ENCODE measurements around the gene CD226.

CD226 gene

DNA sequence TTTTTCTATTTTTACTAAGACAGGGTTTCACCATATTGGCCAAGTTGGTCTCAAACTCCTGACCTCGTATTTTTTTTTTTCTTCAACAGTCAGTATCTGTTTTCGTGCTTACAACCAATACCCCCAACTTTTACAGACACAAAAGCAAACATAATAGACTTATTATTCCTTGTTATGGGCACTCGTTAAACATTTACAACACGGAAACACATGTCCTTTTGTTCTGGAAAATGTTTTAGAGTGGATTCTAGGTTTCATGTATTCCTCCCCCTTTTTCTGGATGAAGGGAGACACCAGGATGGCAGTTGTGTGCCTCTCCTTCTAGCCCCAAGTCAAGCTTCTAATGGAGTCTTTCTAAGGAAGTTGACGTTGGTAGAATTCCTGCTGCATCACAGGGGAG, 88.8 kb downstream of the CD226 start:
- H3K4me3 ChIP-seq (ENCODE audit: low read length), result no peak overlapping the region
- TF ChIP-seq, protein P1, sequence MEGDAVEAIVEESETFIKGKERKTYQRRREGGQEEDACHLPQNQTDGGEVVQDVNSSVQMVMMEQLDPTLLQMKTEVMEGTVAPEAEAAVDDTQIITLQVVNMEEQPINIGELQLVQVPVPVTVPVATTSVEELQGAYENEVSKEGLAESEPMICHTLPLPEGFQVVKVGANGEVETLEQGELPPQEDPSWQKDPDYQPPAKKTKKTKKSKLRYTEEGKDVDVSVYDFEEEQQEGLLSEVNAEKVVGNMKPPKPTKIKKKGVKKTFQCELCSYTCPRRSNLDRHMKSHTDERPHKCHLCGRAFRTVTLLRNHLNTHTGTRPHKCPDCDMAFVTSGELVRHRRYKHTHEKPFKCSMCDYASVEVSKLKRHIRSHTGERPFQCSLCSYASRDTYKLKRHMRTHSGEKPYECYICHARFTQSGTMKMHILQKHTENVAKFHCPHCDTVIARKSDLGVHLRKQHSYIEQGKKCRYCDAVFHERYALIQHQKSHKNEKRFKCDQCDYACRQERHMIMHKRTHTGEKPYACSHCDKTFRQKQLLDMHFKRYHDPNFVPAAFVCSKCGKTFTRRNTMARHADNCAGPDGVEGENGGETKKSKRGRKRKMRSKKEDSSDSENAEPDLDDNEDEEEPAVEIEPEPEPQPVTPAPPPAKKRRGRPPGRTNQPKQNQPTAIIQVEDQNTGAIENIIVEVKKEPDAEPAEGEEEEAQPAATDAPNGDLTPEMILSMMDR (IDR thresholded peaks at IDR 0.05; ENCODE audit: insufficient read depth, low read depth, low read length, missing control alignments), result no peak
- DNase-seq (ENCODE audit: low read depth), result no peak

DNA sequence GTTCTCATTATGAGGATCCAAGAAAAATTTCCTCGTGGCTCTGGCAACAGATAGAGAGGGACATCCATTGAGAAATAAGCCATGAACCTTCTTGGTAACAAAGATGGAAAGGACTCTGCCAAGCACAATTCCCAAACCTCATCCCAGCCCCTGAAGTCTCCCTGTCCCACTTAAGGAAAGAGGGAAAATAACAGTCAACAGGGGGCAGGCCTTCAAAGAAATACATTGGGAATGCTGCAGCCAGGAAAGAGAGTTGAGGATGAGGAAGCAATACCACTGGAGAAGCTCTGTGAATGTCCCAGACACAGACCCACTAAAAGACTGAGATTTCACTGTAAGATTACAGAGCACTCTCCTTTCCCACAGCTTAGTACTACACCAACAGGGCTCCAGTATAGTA, 93.2 kb downstream of the CD226 start:
- TF ChIP-seq, protein P1 (IDR thresholded peaks at IDR 0.05; ENCODE audit: insufficient read depth, low read depth, low read length, missing control alignments), result no peak
- DNase-seq (ENCODE audit: low read depth), result no peak

DNA sequence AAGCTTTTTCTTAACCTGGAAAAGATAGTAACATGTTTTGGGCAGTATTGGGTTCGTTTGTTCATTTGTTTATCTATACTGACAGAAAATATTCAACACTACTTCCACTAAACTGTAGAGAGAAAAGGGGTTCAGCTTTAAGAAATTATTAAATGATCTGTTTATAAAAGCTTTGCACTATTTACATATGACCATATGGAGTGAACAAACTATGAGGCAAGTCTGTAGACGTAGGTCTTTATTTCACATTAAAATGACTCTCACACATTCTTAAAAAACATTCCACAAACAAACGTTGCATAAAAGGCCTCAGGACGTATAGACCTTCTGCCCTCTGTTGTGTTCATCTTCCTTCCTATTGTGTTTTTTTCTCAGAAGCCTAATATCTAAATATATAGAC, 94.6 kb downstream of the CD226 start:
- TF ChIP-seq, protein P1 (IDR thresholded peaks at IDR 0.05; ENCODE audit: insufficient read depth, low read depth, low read length, missing control alignments), result no peak
- no peak for DNase-seq (ENCODE audit: low read depth)
- no peak overlapping the region for H3K4me3 ChIP-seq (ENCODE audit: low read length)

More for the DNA sequence above, 93.2 kb downstream of the CD226 start:
- H3K4me3 ChIP-seq (ENCODE audit: low read length), result no peak overlapping the region

DNA sequence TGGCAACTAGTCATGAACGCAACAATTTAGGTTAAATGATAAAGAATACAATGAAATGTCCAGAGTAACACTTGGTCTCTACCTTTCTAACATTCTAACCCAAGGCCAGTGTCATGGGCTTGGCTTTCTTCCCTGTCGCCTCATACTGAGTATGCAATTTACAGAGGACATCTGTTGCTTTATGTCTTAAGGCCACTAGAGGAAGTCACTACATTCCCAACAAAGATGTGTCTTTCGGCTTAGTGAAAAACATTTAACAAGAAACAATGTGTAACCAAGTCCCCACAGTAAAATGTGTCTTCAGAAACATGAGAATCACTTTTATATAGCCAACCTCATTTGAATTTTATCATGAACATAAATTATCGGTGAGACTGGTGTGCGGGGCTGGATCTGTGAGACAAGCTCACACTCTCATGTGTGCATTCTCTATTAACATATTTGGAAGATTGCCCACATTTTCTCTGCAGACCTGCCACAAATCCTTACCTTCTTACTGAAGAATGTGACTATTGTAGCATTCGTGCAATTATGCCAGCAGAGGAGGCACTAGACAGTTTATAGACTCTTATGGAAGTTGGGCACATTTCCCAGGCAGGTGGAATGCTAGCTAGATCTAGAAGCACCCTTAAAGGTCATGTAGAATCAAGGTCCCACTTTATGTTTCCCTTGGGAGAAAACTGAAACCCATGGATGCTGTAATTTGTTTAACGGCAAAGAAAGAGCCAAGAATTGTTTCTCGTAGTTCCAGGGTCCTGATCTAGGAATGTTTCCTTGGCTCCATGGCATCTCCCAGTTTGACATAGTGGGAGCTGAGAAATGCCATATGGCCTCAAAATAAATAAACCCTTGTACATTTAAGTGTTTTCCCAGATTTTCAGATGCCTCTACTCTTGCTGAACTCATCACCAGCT, 101.8 kb downstream of the CD226 start:
- TF ChIP-seq, protein P1 (IDR thresholded peaks at IDR 0.05; ENCODE audit: insufficient read depth, low read depth, low read length, missing control alignments), result no peak
- DNase-seq (ENCODE audit: low read depth), result no peak
- no peak overlapping the region for H3K4me3 ChIP-seq (ENCODE audit: low read length)

DNA sequence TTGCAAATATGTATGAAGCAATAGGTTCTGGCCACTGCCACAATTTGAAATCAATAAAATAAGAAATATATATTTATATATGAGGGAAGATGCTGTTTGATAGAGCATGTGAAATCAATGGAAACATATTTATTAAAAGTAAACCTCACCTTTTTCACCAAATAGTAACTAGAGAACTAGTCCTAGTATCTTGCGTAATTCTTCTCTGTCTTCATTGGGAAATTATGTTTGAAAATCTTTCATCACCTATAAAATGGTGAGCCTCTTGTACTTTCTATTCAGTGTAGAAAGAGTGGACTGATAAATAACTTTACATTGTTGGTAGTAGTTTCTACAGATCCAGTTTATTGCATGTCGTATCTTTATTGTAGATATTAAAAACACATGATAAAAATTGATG, 103.0 kb downstream of the CD226 start:
- no peak overlapping the region for H3K4me3 ChIP-seq (ENCODE audit: low read length)
- DNase-seq (ENCODE audit: low read depth), result no peak
- TF ChIP-seq, protein P1 (IDR thresholded peaks at IDR 0.05; ENCODE audit: insufficient read depth, low read depth, low read length, missing control alignments), result no peak

DNA sequence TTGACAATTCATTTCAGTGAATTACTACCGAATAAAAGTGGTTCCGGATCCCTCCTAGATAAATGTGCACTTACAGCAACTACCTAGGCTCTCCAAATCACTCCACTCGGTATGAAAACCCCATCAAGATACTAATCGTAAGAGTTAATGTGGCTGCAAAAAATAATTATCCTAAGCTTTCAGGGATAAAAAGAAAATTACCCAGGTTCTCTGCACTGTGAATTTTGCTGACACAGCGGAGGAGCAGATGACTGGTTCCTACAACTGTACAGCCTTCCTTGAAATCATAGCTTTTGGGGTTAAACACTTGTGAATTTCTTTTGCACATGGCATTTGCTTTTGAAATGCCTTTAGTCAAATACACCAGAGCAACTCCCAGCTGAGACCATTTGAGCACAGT, 104.7 kb downstream of the CD226 start:
- no peak overlapping the region for H3K4me3 ChIP-seq (ENCODE audit: low read length)
- DNase-seq (ENCODE audit: low read depth), result no peak
- TF ChIP-seq, protein P1 (IDR thresholded peaks at IDR 0.05; ENCODE audit: insufficient read depth, low read depth, low read length, missing control alignments), result no peak

DNA sequence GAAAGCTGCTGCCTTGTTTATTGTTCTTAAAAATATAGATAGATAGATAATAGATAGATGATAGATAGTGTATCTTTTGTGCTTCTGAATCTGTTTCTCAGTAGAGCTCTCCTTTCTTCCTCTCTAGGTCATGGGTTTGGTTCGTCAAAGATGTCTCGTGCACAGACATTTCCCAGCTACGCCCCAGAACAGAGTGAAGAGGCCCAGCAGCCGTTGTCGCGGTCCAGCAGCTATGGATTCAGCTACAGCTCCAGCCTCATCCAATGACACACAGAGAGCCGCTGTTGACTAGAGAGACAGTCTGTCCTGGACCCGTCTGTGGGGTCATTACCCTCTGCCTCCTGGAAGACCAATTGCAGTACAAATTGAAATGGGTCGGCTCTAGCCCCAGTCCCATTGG, 106.6 kb downstream of the CD226 start:
- no peak overlapping the region for H3K4me3 ChIP-seq (ENCODE audit: low read length)
- TF ChIP-seq, protein P1 (IDR thresholded peaks at IDR 0.05; ENCODE audit: insufficient read depth, low read depth, low read length, missing control alignments), result no peak
- no peak for DNase-seq (ENCODE audit: low read depth)

Data from epithelial cell of esophagus (primary cell).